ENCODE results near the gene ZMIZ1. TPM values are rescaled to one million over a fixed set of nuclear protein-coding genes. Genes with fewer than 3 reads are reported as not detected.

ZMIZ1 gene
- total RNA-seq, 1 donor from 2014 or later = 84.7 TPM

DNA sequence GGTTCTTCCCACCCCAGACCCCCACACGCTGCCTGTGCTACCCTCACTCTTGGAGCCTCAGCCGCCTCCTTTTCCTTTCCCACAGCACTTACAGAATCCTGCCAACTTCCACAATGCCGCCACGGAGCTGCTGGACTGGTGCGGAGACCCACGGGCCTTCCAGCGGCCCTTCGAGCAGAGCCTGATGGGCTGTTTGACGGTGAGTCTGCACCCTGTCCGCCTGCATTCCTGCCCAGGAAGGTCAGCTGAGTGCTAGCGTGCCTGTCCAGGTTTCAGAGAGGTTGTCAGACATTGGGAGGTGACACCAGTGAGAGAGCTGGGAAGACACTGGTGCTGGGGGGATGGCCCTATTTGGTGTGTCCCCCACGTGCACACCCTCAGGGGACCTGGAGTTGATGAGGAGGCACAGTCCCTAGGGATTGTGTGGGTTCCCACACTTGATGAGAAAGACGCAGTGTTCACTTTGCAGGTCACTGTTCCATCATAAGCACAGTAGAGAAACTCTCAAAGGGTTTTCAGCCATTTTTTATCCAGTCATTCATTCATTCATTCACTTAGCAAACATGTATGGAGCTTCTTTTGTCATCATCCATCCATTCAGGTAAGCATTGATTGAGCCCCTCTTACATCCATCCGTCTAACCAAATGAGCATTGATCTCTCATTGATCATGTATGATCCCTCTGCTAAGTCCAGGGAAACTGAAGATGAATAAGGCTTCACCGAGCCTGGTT lies 139.7 kb downstream of the ZMIZ1 start:
- Histone ChIP-seq H3K9me3 (no peaks in the 10 kb centered on the region), H3K4me1 (no peaks in the 10 kb centered on the region), H3K27me3 (no peaks in the 10 kb centered on the region), H3K27ac (no peak overlapping the region), H3K4me3 (no peak overlapping the region), H3K36me3 (peaks cover 87% of the 10 kb centered on the region)
- DNase-seq (no peak), ATAC-seq (no peak)
- intact Hi-C loops (cut with DNase I) = no loop called here
- TF ChIP-seq, protein P1, sequence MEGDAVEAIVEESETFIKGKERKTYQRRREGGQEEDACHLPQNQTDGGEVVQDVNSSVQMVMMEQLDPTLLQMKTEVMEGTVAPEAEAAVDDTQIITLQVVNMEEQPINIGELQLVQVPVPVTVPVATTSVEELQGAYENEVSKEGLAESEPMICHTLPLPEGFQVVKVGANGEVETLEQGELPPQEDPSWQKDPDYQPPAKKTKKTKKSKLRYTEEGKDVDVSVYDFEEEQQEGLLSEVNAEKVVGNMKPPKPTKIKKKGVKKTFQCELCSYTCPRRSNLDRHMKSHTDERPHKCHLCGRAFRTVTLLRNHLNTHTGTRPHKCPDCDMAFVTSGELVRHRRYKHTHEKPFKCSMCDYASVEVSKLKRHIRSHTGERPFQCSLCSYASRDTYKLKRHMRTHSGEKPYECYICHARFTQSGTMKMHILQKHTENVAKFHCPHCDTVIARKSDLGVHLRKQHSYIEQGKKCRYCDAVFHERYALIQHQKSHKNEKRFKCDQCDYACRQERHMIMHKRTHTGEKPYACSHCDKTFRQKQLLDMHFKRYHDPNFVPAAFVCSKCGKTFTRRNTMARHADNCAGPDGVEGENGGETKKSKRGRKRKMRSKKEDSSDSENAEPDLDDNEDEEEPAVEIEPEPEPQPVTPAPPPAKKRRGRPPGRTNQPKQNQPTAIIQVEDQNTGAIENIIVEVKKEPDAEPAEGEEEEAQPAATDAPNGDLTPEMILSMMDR (IDR thresholded peaks at IDR 0.05) = no peak

DNA sequence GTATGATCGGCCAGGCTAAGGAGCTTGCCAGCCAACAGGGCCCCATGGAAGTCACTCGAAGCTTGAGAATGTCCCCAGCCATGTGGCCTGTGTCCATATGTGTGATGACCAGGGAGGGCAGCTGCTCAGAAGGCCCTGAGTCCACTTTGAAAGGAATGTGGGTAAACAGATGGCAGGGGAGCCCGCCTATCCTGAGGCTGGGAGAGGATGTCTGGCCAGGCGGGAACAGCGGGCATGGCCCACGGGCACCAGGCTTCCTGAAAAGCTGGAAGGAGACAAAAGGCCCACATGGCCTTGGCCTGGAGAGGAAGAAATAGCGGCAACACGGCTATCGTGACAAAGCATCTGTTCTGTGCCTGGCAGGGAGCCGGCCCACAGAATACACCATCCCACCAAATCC lies 140.6 kb downstream of the ZMIZ1 start:
- ATAC-seq (no peak), DNase-seq (no peak)
- intact Hi-C loops (cut with DNase I) = no loop called here

DNA sequence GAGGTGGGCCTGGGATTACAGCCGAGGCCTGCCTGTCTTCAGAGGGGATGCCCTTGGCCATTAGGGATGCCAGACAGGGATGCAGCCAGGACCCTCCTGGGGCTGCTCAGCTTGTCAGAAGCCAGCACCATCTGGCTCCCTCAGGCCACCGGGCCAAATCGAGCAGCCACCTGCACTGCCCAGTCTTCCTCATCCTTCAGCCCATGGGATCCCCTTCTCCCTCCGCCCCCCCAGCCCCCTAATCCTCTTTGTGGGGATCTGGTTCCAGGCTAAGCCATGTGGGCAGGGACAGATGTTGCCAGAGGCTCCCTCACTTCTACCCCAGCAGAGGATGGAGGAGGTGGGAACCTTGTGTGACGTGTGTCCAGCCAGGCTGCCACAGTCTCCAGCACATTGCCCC lies 141.1 kb downstream of the ZMIZ1 start:
- Histone ChIP-seq H3K4me1 (no peaks in the 10 kb centered on the region), H3K9me3 (no peaks in the 10 kb centered on the region), H3K27ac (no peak overlapping the region), H3K27me3 (no peaks in the 10 kb centered on the region), H3K4me3 (no peak overlapping the region), H3K36me3 (peaks cover 87% of the 10 kb centered on the region)
- TF ChIP-seq, protein P1 (IDR thresholded peaks at IDR 0.05) = no peak
- ATAC-seq (no peak), DNase-seq (no peak)
- intact Hi-C loops (cut with DNase I) = no loop called here

More for the DNA sequence above, 140.6 kb downstream of the ZMIZ1 start:
- Histone ChIP-seq H3K27me3 (no peaks in the 10 kb centered on the region), H3K4me3 (no peak overlapping the region), H3K36me3 (peaks cover 86% of the 10 kb centered on the region), H3K9me3 (no peaks in the 10 kb centered on the region), H3K4me1 (no peaks in the 10 kb centered on the region), H3K27ac (no peak overlapping the region)
- TF ChIP-seq, protein P1 (IDR thresholded peaks at IDR 0.05) = no peak

DNA sequence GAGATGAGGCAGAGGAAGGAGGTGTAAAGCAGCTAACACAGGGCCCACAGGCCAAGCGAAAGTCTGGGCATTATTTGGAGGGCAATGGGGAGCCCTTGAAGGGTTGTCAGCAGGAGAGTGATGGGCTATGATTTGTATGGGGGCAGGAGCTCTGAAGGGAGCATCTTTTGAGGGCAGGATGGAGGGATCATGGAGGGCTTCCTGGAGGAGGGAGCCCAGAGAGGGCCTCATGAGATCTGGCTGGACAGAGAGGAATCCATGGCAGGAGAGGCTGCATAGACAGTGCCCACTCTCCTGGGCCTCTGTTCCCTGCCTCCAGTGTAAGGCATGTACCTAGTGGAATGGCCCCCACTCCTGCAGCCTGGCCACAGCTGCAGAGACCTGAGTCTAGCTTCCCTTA lies 141.9 kb downstream of the ZMIZ1 start:
- Histone ChIP-seq H3K27me3 (no peaks in the 10 kb centered on the region), H3K9me3 (no peaks in the 10 kb centered on the region), H3K36me3 (peaks cover 86% of the 10 kb centered on the region), H3K27ac (no peak overlapping the region), H3K4me1 (no peaks in the 10 kb centered on the region), H3K4me3 (no peak overlapping the region)
- ATAC-seq (no peak), DNase-seq (no peak)
- intact Hi-C loops (cut with DNase I) = no loop called here
- TF ChIP-seq, protein P1 (IDR thresholded peaks at IDR 0.05) = no peak

DNA sequence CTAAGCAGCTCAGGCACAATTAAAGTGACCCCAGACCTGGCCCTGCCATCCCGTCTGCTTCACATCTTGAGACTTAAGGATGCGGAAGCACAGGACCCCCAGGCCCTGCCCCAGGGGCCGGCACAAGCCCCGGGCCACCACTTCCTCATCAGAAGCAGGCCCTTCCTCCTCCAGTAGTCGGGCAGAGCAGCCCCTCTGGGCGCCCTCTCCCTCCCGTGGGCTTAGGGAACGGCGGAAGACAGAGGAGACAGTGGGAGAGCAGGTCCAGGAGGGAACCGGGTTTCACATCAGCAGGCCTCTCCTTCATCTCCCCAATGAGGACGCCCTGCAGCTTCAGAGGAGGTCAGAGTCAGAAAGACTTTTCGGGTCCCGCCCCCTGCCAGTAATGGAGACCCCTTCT lies 142.8 kb downstream of the ZMIZ1 start:
- no peaks in the 10 kb centered on the region for H3K9me3 ChIP-seq
- DNase-seq = no peak
- TF ChIP-seq, protein P1 (IDR thresholded peaks at IDR 0.05) = no peak
- H3K27me3 ChIP-seq = no peaks in the 10 kb centered on the region
- H3K4me1 ChIP-seq = no peaks in the 10 kb centered on the region
- no peak overlapping the region for H3K27ac ChIP-seq
- H3K36me3 ChIP-seq = peaks cover 86% of the 10 kb centered on the region
- ATAC-seq = no peak
- no peak overlapping the region for H3K4me3 ChIP-seq
- intact Hi-C loops (cut with DNase I) = no loop called here
